ENCODE measurements around the gene RBM26.

The RBM26 gene

GRCh38 chr13:79432992-79433391 is 26.9 kb upstream of the RBM26 start:
- DNase-seq = no peak
- H3K4me3 ChIP-seq (ENCODE audit: low read length) = no peak overlapping the region
- no peak for TF ChIP-seq CTCF (IDR thresholded peaks at IDR 0.05; ENCODE audit: low read length)
- no peak for TF ChIP-seq EZH2phosphoT487 (IDR thresholded peaks at IDR 0.05; ENCODE audit: low read length)
- TF ChIP-seq EZH2 (optimal IDR thresholded peaks at IDR 0.05; ENCODE audit: low read depth, low read length) = no peak
- H3K36me3 ChIP-seq (replicated peaks; ENCODE audit: insufficient read depth, low read length) = no peaks in the 10 kb centered on the region
- H3K4me2 ChIP-seq (ENCODE audit: low read depth, low read length) = no peak overlapping the region
- no peaks in the 10 kb centered on the region for H3K9me2 ChIP-seq (replicated peaks; ENCODE audit: insufficient read depth, low read length)
- no peaks in the 10 kb centered on the region for H4K20me1 ChIP-seq (ENCODE audit: insufficient read depth, low read length)
- H3K9me3 ChIP-seq (replicated peaks; ENCODE audit: insufficient read depth, low read length) = no peaks in the 10 kb centered on the region
- no peaks in the 10 kb centered on the region for H3K79me2 ChIP-seq (ENCODE audit: low read length)
- no peak overlapping the region for H2AFZ ChIP-seq (ENCODE audit: low read length)
- no peaks in the 10 kb centered on the region for H3F3A ChIP-seq (ENCODE audit: insufficient read depth, low read length)
- H3K4me1 ChIP-seq (ENCODE audit: low read length) = no peaks in the 10 kb centered on the region
- no peak overlapping the region for H3K9ac ChIP-seq (ENCODE audit: low read length)
- H3K27me3 ChIP-seq (replicated peaks; ENCODE audit: insufficient read depth, low read length) = no peaks in the 10 kb centered on the region
- no peak overlapping the region for H3K27ac ChIP-seq (ENCODE audit: low read length)

GRCh38 chr13:79432086-79432485 is 26.0 kb upstream of the RBM26 start:
- H3K27ac ChIP-seq (ENCODE audit: low read length) = no peak overlapping the region
- no peaks in the 10 kb centered on the region for H3K27me3 ChIP-seq (replicated peaks; ENCODE audit: insufficient read depth, low read length)
- no peak overlapping the region for H2AFZ ChIP-seq (ENCODE audit: low read length)
- H3K4me3 ChIP-seq (ENCODE audit: low read length) = no peak overlapping the region
- no peaks in the 10 kb centered on the region for H3K4me1 ChIP-seq (ENCODE audit: low read length)
- H3K4me2 ChIP-seq (ENCODE audit: low read depth, low read length) = no peak overlapping the region
- TF ChIP-seq EZH2 (optimal IDR thresholded peaks at IDR 0.05; ENCODE audit: low read depth, low read length) (no peak), EZH2phosphoT487 (IDR thresholded peaks at IDR 0.05; ENCODE audit: low read length) (no peak), CTCF (IDR thresholded peaks at IDR 0.05; ENCODE audit: low read length) (no peak)
- H3K79me2 ChIP-seq (ENCODE audit: low read length) = no peaks in the 10 kb centered on the region
- H3K36me3 ChIP-seq (replicated peaks; ENCODE audit: insufficient read depth, low read length) = no peaks in the 10 kb centered on the region
- no peak overlapping the region for H3K9ac ChIP-seq (ENCODE audit: low read length)
- no peaks in the 10 kb centered on the region for H4K20me1 ChIP-seq (ENCODE audit: insufficient read depth, low read length)
- no peaks in the 10 kb centered on the region for H3K9me3 ChIP-seq (replicated peaks; ENCODE audit: insufficient read depth, low read length)
- H3K9me2 ChIP-seq (replicated peaks; ENCODE audit: insufficient read depth, low read length) = no peaks in the 10 kb centered on the region
- no peak for DNase-seq
- H3F3A ChIP-seq (ENCODE audit: insufficient read depth, low read length) = no peaks in the 10 kb centered on the region

- Histone ChIP-seq H3K4me1 (ENCODE audit: low read length) (no peaks in the 10 kb centered on the region), H4K20me1 (ENCODE audit: insufficient read depth, low read length) (no peaks in the 10 kb centered on the region), H3K27me3 (replicated peaks; ENCODE audit: insufficient read depth, low read length) (no peaks in the 10 kb centered on the region), H3K4me3 (ENCODE audit: low read length) (no peak overlapping the region), H3F3A (ENCODE audit: insufficient read depth, low read length) (no peaks in the 10 kb centered on the region), H3K36me3 (replicated peaks; ENCODE audit: insufficient read depth, low read length) (no peaks in the 10 kb centered on the region), H3K4me2 (ENCODE audit: low read depth, low read length) (no peak overlapping the region), H3K27ac (ENCODE audit: low read length) (no peak overlapping the region), H3K9me3 (replicated peaks; ENCODE audit: insufficient read depth, low read length) (no peaks in the 10 kb centered on the region), H3K9me2 (replicated peaks; ENCODE audit: insufficient read depth, low read length) (no peaks in the 10 kb centered on the region), H2AFZ (ENCODE audit: low read length) (no peak overlapping the region), H3K9ac (ENCODE audit: low read length) (no peak overlapping the region), H3K79me2 (ENCODE audit: low read length) (no peaks in the 10 kb centered on the region)
- no peak for DNase-seq
- TF ChIP-seq EZH2phosphoT487 (IDR thresholded peaks at IDR 0.05; ENCODE audit: low read length) = no peak
- TF ChIP-seq EZH2 (optimal IDR thresholded peaks at IDR 0.05; ENCODE audit: low read depth, low read length) = no peak
- no peak for TF ChIP-seq CTCF (IDR thresholded peaks at IDR 0.05; ENCODE audit: low read length)
Observed at GRCh38 chr13:79429309-79429708, 23.3 kb upstream of the RBM26 start.
